H1 (cell line): ENCODE results near the gene PURB. TPM values are rescaled to one million over a fixed set of nuclear protein-coding genes. Genes with fewer than 3 reads are reported as not detected.

Experiments used
- CTCF ChIA-PET: fragments of 300-600 bp; sonication (Branson Sonifier 250); formaldehyde crosslinking; loops from one replicate; lab custom pipeline; 2021; ENCODE audit not compliant: partially characterized antibody; lab: Charles Lee
- POLR2A ChIA-PET: fragments of 300-600 bp; sonication (Branson Sonifier 250); formaldehyde crosslinking; loops from one replicate; lab custom pipeline; 2021; ENCODE audit warnings: inconsistent platforms; ENCODE audit not compliant: partially characterized antibody; lab: Charles Lee
- DNase-seq, 2 experiments: peaks; one replicate each; pipeline versions ENCODE4 v3.0.0 to v3.0.0-alpha.2; 2010 to 2022; ENCODE audit warnings: low spot score in 2 of 2, low read depth in 1 of 2, mixed read lengths in 1 of 2
- FAIRE-seq: peaks from 2 replicates; lab custom pipeline; 2011; peaks lifted over from hg19 to GRCh38; lab: Jason Lieb, UNC
- H2AFZ ChIP-seq: 2 replicates; pipeline ENCODE4 v1.8.1; 2012; ENCODE audit warnings: low read length, inconsistent platforms
- H2AK5ac ChIP-seq: 2 replicates; pipeline ENCODE4 v1.6.1; 2013; ENCODE audit warnings: low read depth, low read length
- H2BK120ac ChIP-seq: replicated peaks from 2 replicates; pipeline ENCODE3; 2013; ENCODE audit warnings: low read depth, low read length, inconsistent platforms
- H2BK12ac ChIP-seq: 2 replicates; pipeline ENCODE4 v1.6.1; 2013; ENCODE audit warnings: low read depth, low read length
- H2BK15ac ChIP-seq: 2 replicates; pipeline ENCODE4 v1.6.1; 2013; ENCODE audit warnings: low read length
- H2BK20ac ChIP-seq: 2 replicates; pipeline ENCODE4 v1.6.1; 2013; ENCODE audit warnings: low read length
- H2BK5ac ChIP-seq: 2 replicates; pipeline ENCODE4 v1.6.1; 2013; ENCODE audit warnings: low read depth, low read length
- H3K14ac ChIP-seq: 2 replicates; pipeline ENCODE4 v1.6.1; 2013; ENCODE audit warnings: inconsistent platforms; ENCODE audit not compliant: insufficient read length
- H3K18ac ChIP-seq: 2 replicates; pipeline ENCODE4 v1.6.1; 2013; ENCODE audit warnings: low read length; ENCODE audit errors: extremely low read depth
- H3K23ac ChIP-seq: 2 replicates; pipeline ENCODE4 v1.6.1; 2013; ENCODE audit warnings: inconsistent platforms; ENCODE audit not compliant: insufficient read length
- H3K23me2 ChIP-seq: 2 replicates; pipeline ENCODE4 v1.6.1; 2013; ENCODE audit warnings: low read depth, low read length
- H3K27ac ChIP-seq: 2 replicates; pipeline ENCODE4 v1.6.1; 2011; ENCODE audit warnings: low read depth, low read length, inconsistent platforms
- H3K27me3 ChIP-seq, 4 experiments: replicated peaks in 1 of 4; 1 replicate in 1 of 4; 2 replicates in 3 of 4; pipeline versions ENCODE4 v1.6.1 to v1.8.1; 2011 to 2013; ENCODE audit warnings: low read length in 3 of 4, mild to moderate bottlenecking in 3 of 4, inconsistent platforms in 2 of 4, mixed read lengths in 2 of 4, moderate library complexity in 1 of 4; ENCODE audit not compliant: control insufficient read depth in 3 of 4, insufficient read depth in 3 of 4; ENCODE audit errors: extremely low read depth in 1 of 4
- H3K36me3 ChIP-seq, 4 experiments: 2 replicates each; pipeline versions ENCODE4 v1.6.1 to v1.8.1; 2011 to 2013; ENCODE audit warnings: mild to moderate bottlenecking in 4 of 4, low read length in 3 of 4, moderate library complexity in 2 of 4, control low read depth in 1 of 4, inconsistent platforms in 1 of 4; ENCODE audit not compliant: insufficient read depth in 4 of 4, control insufficient read depth in 2 of 4
- H3K4ac ChIP-seq: replicated peaks from 2 replicates; pipeline ENCODE3; 2013; ENCODE audit warnings: low read length, low read depth, mixed read lengths, inconsistent platforms; ENCODE audit not compliant: insufficient read length
- H3K4me1 ChIP-seq, 4 experiments: replicated peaks in 1 of 4; 1 replicate in 1 of 4; 2 replicates in 3 of 4; pipeline versions ENCODE4 v1.6.1 to v1.8.1; 2011 to 2013; ENCODE audit warnings: low read length in 3 of 4, inconsistent platforms in 2 of 4, mixed read lengths in 1 of 4; ENCODE audit not compliant: insufficient read depth in 4 of 4, control insufficient read depth in 3 of 4
- H3K4me2 ChIP-seq, 2 experiments: 2 replicates each; pipeline versions ENCODE4 v1.6.1 to v1.8.1; 2011 to 2013; ENCODE audit warnings: low read depth in 2 of 2, low read length in 2 of 2, control low read depth in 1 of 2, inconsistent platforms in 1 of 2, mild to moderate bottlenecking in 1 of 2; ENCODE audit not compliant: insufficient read depth in 1 of 2
- H3K4me3 ChIP-seq, 4 experiments: fragments of 200-600, 300-600 bp in 1 of 4; sonication (generic), shearing (Covaris generic), sonication (Bioruptor Twin) in 1 of 4; 2 replicates each; pipeline versions ENCODE4 v1.5.1 to v1.8.1; 2011 to 2016; ENCODE audit warnings: low read length in 4 of 4, low read depth in 3 of 4, control low read depth in 2 of 4, inconsistent platforms in 2 of 4, mild to moderate bottlenecking in 2 of 4, mixed read lengths in 1 of 4, moderate library complexity in 1 of 4; ENCODE audit not compliant: insufficient read depth in 2 of 4; ENCODE audit errors: extremely low read depth in 1 of 4
- H3K56ac ChIP-seq: replicated peaks from 2 replicates; pipeline ENCODE3; 2013; ENCODE audit warnings: low read depth, mild to moderate bottlenecking, mixed read lengths, low read length, inconsistent platforms; ENCODE audit not compliant: insufficient read length
- H3K79me1 ChIP-seq: 2 replicates; pipeline ENCODE4 v1.6.1; 2013; ENCODE audit warnings: low read depth, low read length, control low read depth
- H3K79me2 ChIP-seq, 2 experiments: 2 replicates each; pipeline versions ENCODE4 v1.6.1 to v1.8.1; 2012 to 2013; ENCODE audit warnings: low read length in 2 of 2, mild to moderate bottlenecking in 2 of 2, inconsistent platforms in 1 of 2; ENCODE audit not compliant: insufficient read depth in 2 of 2, control insufficient read depth in 1 of 2
- H3K9ac ChIP-seq, 4 experiments: replicated peaks in 1 of 4; 1 replicate in 1 of 4; 2 replicates in 3 of 4; pipeline versions ENCODE4 v1.6.1 to v1.8.1; 2011 to 2013; ENCODE audit warnings: low read depth in 3 of 4, low read length in 3 of 4, control low read depth in 2 of 4, mild to moderate bottlenecking in 2 of 4, moderate library complexity in 2 of 4, inconsistent platforms in 1 of 4; ENCODE audit errors: extremely low read depth in 1 of 4
- H3K9me3 ChIP-seq, 2 experiments: 2 replicates each; pipeline versions ENCODE4 v1.6.1 to v1.8.1; 2012 to 2013; ENCODE audit warnings: mild to moderate bottlenecking in 2 of 2, moderate library complexity in 2 of 2, control low read depth in 1 of 2, inconsistent platforms in 1 of 2, low read depth in 1 of 2, low read length in 1 of 2, mixed read lengths in 1 of 2; ENCODE audit not compliant: insufficient read depth in 2 of 2
- H4K20me1 ChIP-seq, 2 experiments: replicated peaks in 1 of 2; 2 replicates each; pipeline versions ENCODE3 to v1.8.1; 2011 to 2013; ENCODE audit warnings: inconsistent platforms in 2 of 2, low read length in 2 of 2, mild to moderate bottlenecking in 1 of 2; ENCODE audit not compliant: insufficient read depth in 2 of 2, control insufficient read depth in 1 of 2
- H4K5ac ChIP-seq: 2 replicates; pipeline ENCODE4 v1.6.1; 2013; ENCODE audit warnings: low read length, low read depth, mixed read lengths, inconsistent platforms; ENCODE audit not compliant: insufficient read length
- H4K8ac ChIP-seq: 2 replicates; pipeline ENCODE4 v1.8.0; 2013; ENCODE audit warnings: mild to moderate bottlenecking, moderate library complexity, low read length, inconsistent platforms; ENCODE audit not compliant: insufficient read depth; ENCODE audit errors: extremely low read depth
- H4K91ac ChIP-seq: replicated peaks from 2 replicates; pipeline ENCODE3; 2013; ENCODE audit warnings: low read length, mixed read lengths, inconsistent platforms; ENCODE audit not compliant: insufficient read length
- BACH1 ChIP-seq: IDR thresholded peaks from 2 replicates; pipeline ENCODE4 v1.6.1; 2012; ENCODE audit warnings: low read length, improper control_type of control experiment
- EGR1 ChIP-seq: IDR thresholded peaks from 2 replicates; pipeline ENCODE4 v1.6.1; 2011; ENCODE audit warnings: low read depth, low read length, borderline replicate concordance
- EP300 ChIP-seq, 2 experiments: IDR thresholded peaks; 1 replicate in 1 of 2; 2 replicates in 1 of 2; pipeline ENCODE4 v1.6.1; 2011 to 2012; ENCODE audit warnings: low read depth in 2 of 2, low read length in 2 of 2, mild to moderate bottlenecking in 2 of 2, borderline replicate concordance in 1 of 2, inconsistent platforms in 1 of 2, moderate library complexity in 1 of 2
- KDM4A ChIP-seq: IDR thresholded peaks from one replicate; pipeline ENCODE4 v1.7.1; 2012; ENCODE audit warnings: low read depth, mild to moderate bottlenecking, moderate library complexity, low read length, inconsistent platforms; ENCODE audit not compliant: severe bottlenecking
- KDM5A ChIP-seq: fragments of 200-600 bp; IDR thresholded peaks from 2 replicates; pipeline ENCODE4 v1.7.1; 2012; ENCODE audit warnings: mild to moderate bottlenecking, low read length, inconsistent platforms, mixed read lengths
- POLR2A ChIP-seq, 2 experiments: IDR thresholded peaks; 1 replicate in 1 of 2; 2 replicates in 1 of 2; pipeline ENCODE4 v1.6.1; 2011; ENCODE audit warnings: low read depth in 2 of 2, low read length in 2 of 2, mild to moderate bottlenecking in 2 of 2; ENCODE audit errors: control extremely low read depth in 1 of 2
- RFX5 ChIP-seq: IDR thresholded peaks from 2 replicates; pipeline ENCODE4 v1.6.1; 2011; ENCODE audit warnings: low read depth, low read length, improper control_type of control experiment, borderline replicate concordance
- SIRT6 ChIP-seq: IDR thresholded peaks from one replicate; pipeline ENCODE4 v1.7.1; 2012; ENCODE audit warnings: low read length, inconsistent platforms
- SRF ChIP-seq: IDR thresholded peaks from 2 replicates; pipeline ENCODE4 v1.6.1; 2011; ENCODE audit warnings: mild to moderate bottlenecking, low read depth, low read length, moderate library complexity
- TAF1 ChIP-seq: IDR thresholded peaks from 2 replicates; pipeline ENCODE4 v1.6.1; 2011; ENCODE audit warnings: mild to moderate bottlenecking, low read depth, low read length
- TAF7 ChIP-seq: optimal IDR thresholded peaks from 2 replicates; pipeline ENCODE3; 2011; ENCODE audit warnings: low read depth, mild to moderate bottlenecking, inconsistent platforms, low read length, moderate library complexity, borderline replicate concordance
- WGBS, 2 experiments: shearing (Covaris generic) in 1 of 2; methylation state at CpG; one replicate each; pipeline versions ENCODE4 v1.1.6 to v1.1.7; 2013 to 2015; ENCODE audit warnings: low lambda C conversion rate in 2 of 2, mixed read lengths in 2 of 2, inconsistent platforms in 1 of 2, low coverage in 1 of 2, missing lambda C conversion rate in 1 of 2; ENCODE audit not compliant: insufficient replicate concordance in 2 of 2, insufficient coverage in 1 of 2, insufficient read length in 1 of 2; ENCODE audit errors: extremely low coverage in 1 of 2, missing lambda C conversion rate in 1 of 2; 5-methylcytosine and 5-hydroxymethylcytosine counted together
- polyA plus RNA-seq, 7 experiments: library from polyadenylated mRNA; depleted of rRNA in 3 of 7; stranded (reverse) in 5 of 7; unstranded in 2 of 7; fragments of >200 nt in 5 of 7; fragments of 200-250 nt in 2 of 7; gene quantifications; 1 replicate in 5 of 7; 2 replicates in 1 of 7; 4 replicates in 1 of 7; pipeline versions ENCODE4 v1.2.1 to v1.2.3, GENCODE V29; 2011 to 2013; ENCODE audit warnings: missing spikeins in 2 of 7, mixed read lengths in 2 of 7
- total RNA-seq: library from RNA; stranded (reverse); fragmentation: NEBNext Ultra II Directional; extraction: Animal tissue kit (Norgen Biotek cat#: 25700); gene quantifications from 2 replicates; pipeline ENCODE4 v1.2.1, GENCODE V29; 2021

Gene PURB
- total and polyA plus RNA-seq, 2 of the 8 experiments (the other 6 are each of a cell fraction or from before 2014, with no cell fraction given): 3.3 to 22.7 TPM

DNA sequence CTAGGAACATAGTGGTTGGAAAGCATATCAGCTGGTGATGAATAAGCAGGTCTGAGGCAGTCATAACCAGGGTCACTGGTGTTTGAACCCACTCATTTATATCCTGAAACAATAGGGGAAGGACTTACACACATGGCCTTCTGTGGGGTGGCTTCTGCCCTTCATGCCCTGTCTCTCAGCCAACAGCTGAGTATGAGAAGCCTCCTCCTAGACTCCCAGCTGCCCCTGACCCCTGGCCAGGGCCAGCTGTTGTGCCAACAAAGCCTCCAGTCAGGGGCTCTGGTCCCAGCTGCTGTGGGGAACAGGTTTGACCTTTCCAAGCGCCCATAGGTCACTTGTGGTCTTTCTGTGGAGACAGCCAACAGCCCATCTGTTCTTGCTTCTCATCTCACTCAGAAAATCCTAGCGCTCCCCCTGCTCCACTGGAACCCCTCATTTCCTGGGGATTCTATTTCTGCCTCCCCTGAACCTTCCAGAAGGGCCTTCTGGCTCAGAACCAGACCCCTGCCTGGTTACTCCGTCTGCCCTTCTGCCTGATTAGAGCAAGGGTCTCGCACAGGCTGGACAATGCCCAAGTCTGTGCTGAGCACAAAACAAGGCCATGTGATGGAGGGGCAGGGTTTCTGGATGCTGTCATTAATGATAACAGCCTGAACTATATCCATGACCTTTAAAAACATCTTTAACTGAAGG is 9.7 kb upstream of the PURB start:
- ChIA-PET CTCF (interaction anchor here (0.6 to 1.8 kb wide), 4 partner anchors 10 to 115 kb away, joined by 3 to 4 read pairs (median 3); no protein-coding TSS in a partner anchor), POLR2A (interaction anchor here (0.7 to 2.7 kb wide), 3 partner anchors 10 to 98 kb away, joined by 3 to 14 read pairs (median 3); partner anchors contain the start of gene PURB)
- Histone ChIP-seq H4K8ac (no peak overlapping the region), H3K4me2 (no peak overlapping the region), H3K79me2 (no peaks in the 10 kb centered on the region), H2AFZ (no peak overlapping the region), H3K4me3 (no peak overlapping the region), H2AK5ac (no peak overlapping the region), H3K27ac (no peak overlapping the region), H4K5ac (no peak overlapping the region), H3K9ac (no peak overlapping the region), H3K23me2 (no peaks in the 10 kb centered on the region), H3K36me3 (no peaks in the 10 kb centered on the region), H3K9me3 (peaks cover 0 to 4% of the 10 kb centered on the region in 2 experiments; a peak in 1 of 4 replicates), H3K27me3 (no peaks in the 10 kb centered on the region; a peak in 2 of 7 replicates), H2BK5ac (no peak overlapping the region), H2BK20ac (no peak overlapping the region), H3K79me1 (no peaks in the 10 kb centered on the region), H4K91ac (no peak overlapping the region), H2BK15ac (no peak overlapping the region), H4K20me1 (no peaks in the 10 kb centered on the region), H3K56ac (no peak overlapping the region), H3K4me1 (no peaks in the 10 kb centered on the region), H3K18ac (no peak overlapping the region), H3K14ac (no peak overlapping the region), H2BK120ac (no peak overlapping the region), H2BK12ac (no peak overlapping the region), H3K4ac (no peak overlapping the region), H3K23ac (no peak overlapping the region)
- no peak for DNase-seq
- 90% methylated on average over 4 of the region's 4 CpGs; no CpG with 5 or more reads in 1 of the 2 experiments for WGBS, 2 experiments
- TF ChIP-seq RFX5 (no peak), SRF (no peak), KDM4A (no peak), POLR2A (IDR thresholded peaks at IDR 0.05; ENCODE audit: control extremely low read depth in 1 of 2, low read depth in 2 of 2, low read length in 2 of 2) (no peak), BACH1 (no peak), EGR1 (no peak), EP300 (IDR thresholded peaks at IDR 0.05; ENCODE audit: borderline replicate concordance in 1 of 2, low read depth in 2 of 2, low read length in 2 of 2) (no peak), KDM5A (no peak), TAF1 (no peak), TAF7 (no peak), SIRT6 (no peak)
- no peak for FAIRE-seq
